ENCODE results near the gene ST3GAL2. TPM values are rescaled to one million over a fixed set of nuclear protein-coding genes. Genes with fewer than 3 reads are reported as not detected.
A peak's percentile ranks its signal among the peaks of the same experiment; 100 is the strongest.

The ST3GAL2 gene
- total and polyA plus RNA-seq, 9 of the 15 experiments (the other 6 are each of a cell fraction or from before 2014, with no cell fraction given), result 1.5 to 108 (median 34.3) TPM

- H2AFZ ChIP-seq (ENCODE audit: low read depth, low read length), result 0 out of 2 replicates have a peak overlapping the region, but pooled peaks have one; percentile 6
- FAIRE-seq (peak; percentile 97), ATAC-seq (peak; percentile 83), DNase-seq (ENCODE audit: extremely low read depth in 1 of 4, low spot score in 3 of 4) (peak; percentile 90 to 99 (median 93))
- no peak overlapping the region; the same call in 1 of the 2 replicates for H3K4me3 ChIP-seq
- ChIA-PET CTCF (ENCODE audit: low intra/inter-chr PET ratio) (no interaction called here), POLR2A (interaction anchor here (0.5 to 1.6 kb wide), 10 partner anchors 9 to 1092 kb away, joined by 3 to 14 read pairs (median 4); no protein-coding TSS in a partner anchor)
- peak overlapping the region; percentile 67 for H3K4me2 ChIP-seq (ENCODE audit: insufficient read depth, low read length)
- H3K79me2 ChIP-seq (ENCODE audit: control insufficient read depth, insufficient read depth, low read length), result peaks cover 91% of the 10 kb centered on the region
- peak overlapping the region; percentile 85 to 93 for H3K9ac ChIP-seq (ENCODE audit: insufficient read depth in 1 of 2, low read depth in 2 of 2, low read length in 2 of 2)
- peaks cover 50% of the 10 kb centered on the region for H3K36me3 ChIP-seq (ENCODE audit: control insufficient read depth, insufficient read depth, low read length)
- no peaks in the 10 kb centered on the region for H3K27me3 ChIP-seq (ENCODE audit: control insufficient read depth in 2 of 2, insufficient read depth in 2 of 2, low read length in 2 of 2)
- BruUV-seq (replicated peaks), result TSS peak; percentile 98
- H3K9me3 ChIP-seq (replicated peaks; ENCODE audit: control insufficient read depth, insufficient read depth, low read depth, low read length), result no peaks in the 10 kb centered on the region
- intact Hi-C loops (cut with micrococcal nuclease) (loop anchor here (1.0 to 2.0 kb wide), 4 partner anchors 9 to 96 kb away; no protein-coding TSS in a partner anchor), in situ Hi-C loops (cut with MboI) (no loop called here)
- H3K4me1 ChIP-seq (replicated peaks in 1 of 2; ENCODE audit: control insufficient read depth in 2 of 2, insufficient read depth in 2 of 2, low read length in 2 of 2), result peaks cover 75 to 78% of the 10 kb centered on the region in 2 experiments
- no peaks in the 10 kb centered on the region for H3K9me1 ChIP-seq (ENCODE audit: control insufficient read depth, insufficient read depth, low read length)
- peak overlapping the region; percentile 98 for H3K27ac ChIP-seq (ENCODE audit: extremely low read depth, low read depth, low read length)
- WGBS (ENCODE audit: insufficient coverage, low coverage, missing lambda C conversion rate), result 1% methylated on average over 9 of the region's 9 CpGs
- H4K20me1 ChIP-seq (replicated peaks; ENCODE audit: control insufficient read depth, insufficient read depth, low read length), result 0 out of 2 replicates have a peak, but pooled peaks cover 3% of the 10 kb centered on the region
- TF ChIP-seq ATF7 (IDR thresholded peaks at IDR 0.05) (peak; percentile 98), PTRF (tag; IDR thresholded peaks at IDR 0.05) (no peak), MLLT1 (IDR thresholded peaks at IDR 0.05) (peak; percentile 21 to 89), GABPA (tag; conservative IDR thresholded peaks at IDR 0.05; ENCODE audit: low read depth) (peak; percentile 83), SUPT5H (IDR thresholded peaks at IDR 0.05) (peak; percentile 81), ZNF311 (CRISPR knock-in tag; IDR thresholded peaks at IDR 0.05) (peak; percentile 59; the same call in 1 of the 2 replicates), ZFP36 (IDR thresholded peaks at IDR 0.05; ENCODE audit: low read depth, low read length, partially characterized antibody) (peak; percentile 81), VEZF1 (CRISPR knock-in tag; IDR thresholded peaks at IDR 0.05) (peak; percentile 95), ZFX (CRISPR knock-in tag; IDR thresholded peaks at IDR 0.05) (peak; percentile 74), STAT5A (IDR thresholded peaks at IDR 0.05; ENCODE audit: borderline replicate concordance, low read length) (peak; percentile 97), MCM3 (IDR thresholded peaks at IDR 0.05) (no peak), ZBTB11 (CRISPR knock-in tag; IDR thresholded peaks at IDR 0.05) (peak in 1 of 3 experiments; percentile 90; a peak in 2 of 6 replicates), FOXK1 (CRISPR knock-in tag; IDR thresholded peaks at IDR 0.05; ENCODE audit: borderline replicate concordance) (peak; percentile 65; the same call in 1 of the 2 replicates), SRSF1 (IDR thresholded peaks at IDR 0.05; ENCODE audit: low read depth, low read length) (no peak)
Measured at GRCh38 chr16:70428178-70428998, 10.5 kb downstream of the ST3GAL2 start.

All from K562 (cell line).